ENCODE data around the gene RNF152.

RNF152 gene

DNA sequence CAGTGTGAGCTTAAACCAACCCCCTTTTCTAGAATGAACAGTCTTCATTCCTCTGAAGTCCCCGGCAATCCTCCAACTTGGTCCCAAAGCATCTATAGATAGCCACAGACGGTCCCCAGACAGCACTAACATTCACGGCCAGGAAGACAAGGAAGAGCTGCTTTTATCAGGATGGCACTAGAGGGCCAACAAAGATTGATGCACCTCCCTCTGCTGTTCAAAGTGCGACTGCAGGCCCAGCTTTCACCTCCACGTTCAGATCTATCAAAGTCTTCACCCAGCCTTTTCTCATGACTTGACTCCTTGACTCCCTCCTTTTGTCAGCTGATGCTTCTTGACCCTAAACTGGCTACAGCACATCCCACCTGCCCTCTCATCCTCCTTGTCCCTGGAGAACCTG is 54.3 kb downstream of the RNF152 start (continued):
- TF ChIP-seq, protein P1, sequence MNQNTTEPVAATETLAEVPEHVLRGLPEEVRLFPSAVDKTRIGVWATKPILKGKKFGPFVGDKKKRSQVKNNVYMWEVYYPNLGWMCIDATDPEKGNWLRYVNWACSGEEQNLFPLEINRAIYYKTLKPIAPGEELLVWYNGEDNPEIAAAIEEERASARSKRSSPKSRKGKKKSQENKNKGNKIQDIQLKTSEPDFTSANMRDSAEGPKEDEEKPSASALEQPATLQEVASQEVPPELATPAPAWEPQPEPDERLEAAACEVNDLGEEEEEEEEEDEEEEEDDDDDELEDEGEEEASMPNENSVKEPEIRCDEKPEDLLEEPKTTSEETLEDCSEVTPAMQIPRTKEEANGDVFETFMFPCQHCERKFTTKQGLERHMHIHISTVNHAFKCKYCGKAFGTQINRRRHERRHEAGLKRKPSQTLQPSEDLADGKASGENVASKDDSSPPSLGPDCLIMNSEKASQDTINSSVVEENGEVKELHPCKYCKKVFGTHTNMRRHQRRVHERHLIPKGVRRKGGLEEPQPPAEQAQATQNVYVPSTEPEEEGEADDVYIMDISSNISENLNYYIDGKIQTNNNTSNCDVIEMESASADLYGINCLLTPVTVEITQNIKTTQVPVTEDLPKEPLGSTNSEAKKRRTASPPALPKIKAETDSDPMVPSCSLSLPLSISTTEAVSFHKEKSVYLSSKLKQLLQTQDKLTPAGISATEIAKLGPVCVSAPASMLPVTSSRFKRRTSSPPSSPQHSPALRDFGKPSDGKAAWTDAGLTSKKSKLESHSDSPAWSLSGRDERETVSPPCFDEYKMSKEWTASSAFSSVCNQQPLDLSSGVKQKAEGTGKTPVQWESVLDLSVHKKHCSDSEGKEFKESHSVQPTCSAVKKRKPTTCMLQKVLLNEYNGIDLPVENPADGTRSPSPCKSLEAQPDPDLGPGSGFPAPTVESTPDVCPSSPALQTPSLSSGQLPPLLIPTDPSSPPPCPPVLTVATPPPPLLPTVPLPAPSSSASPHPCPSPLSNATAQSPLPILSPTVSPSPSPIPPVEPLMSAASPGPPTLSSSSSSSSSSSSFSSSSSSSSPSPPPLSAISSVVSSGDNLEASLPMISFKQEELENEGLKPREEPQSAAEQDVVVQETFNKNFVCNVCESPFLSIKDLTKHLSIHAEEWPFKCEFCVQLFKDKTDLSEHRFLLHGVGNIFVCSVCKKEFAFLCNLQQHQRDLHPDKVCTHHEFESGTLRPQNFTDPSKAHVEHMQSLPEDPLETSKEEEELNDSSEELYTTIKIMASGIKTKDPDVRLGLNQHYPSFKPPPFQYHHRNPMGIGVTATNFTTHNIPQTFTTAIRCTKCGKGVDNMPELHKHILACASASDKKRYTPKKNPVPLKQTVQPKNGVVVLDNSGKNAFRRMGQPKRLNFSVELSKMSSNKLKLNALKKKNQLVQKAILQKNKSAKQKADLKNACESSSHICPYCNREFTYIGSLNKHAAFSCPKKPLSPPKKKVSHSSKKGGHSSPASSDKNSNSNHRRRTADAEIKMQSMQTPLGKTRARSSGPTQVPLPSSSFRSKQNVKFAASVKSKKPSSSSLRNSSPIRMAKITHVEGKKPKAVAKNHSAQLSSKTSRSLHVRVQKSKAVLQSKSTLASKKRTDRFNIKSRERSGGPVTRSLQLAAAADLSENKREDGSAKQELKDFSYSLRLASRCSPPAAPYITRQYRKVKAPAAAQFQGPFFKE (tag by site-specific recombination; IDR thresholded peaks at IDR 0.05; ENCODE audit: borderline replicate concordance): no peak
- TF ChIP-seq, protein P2, sequence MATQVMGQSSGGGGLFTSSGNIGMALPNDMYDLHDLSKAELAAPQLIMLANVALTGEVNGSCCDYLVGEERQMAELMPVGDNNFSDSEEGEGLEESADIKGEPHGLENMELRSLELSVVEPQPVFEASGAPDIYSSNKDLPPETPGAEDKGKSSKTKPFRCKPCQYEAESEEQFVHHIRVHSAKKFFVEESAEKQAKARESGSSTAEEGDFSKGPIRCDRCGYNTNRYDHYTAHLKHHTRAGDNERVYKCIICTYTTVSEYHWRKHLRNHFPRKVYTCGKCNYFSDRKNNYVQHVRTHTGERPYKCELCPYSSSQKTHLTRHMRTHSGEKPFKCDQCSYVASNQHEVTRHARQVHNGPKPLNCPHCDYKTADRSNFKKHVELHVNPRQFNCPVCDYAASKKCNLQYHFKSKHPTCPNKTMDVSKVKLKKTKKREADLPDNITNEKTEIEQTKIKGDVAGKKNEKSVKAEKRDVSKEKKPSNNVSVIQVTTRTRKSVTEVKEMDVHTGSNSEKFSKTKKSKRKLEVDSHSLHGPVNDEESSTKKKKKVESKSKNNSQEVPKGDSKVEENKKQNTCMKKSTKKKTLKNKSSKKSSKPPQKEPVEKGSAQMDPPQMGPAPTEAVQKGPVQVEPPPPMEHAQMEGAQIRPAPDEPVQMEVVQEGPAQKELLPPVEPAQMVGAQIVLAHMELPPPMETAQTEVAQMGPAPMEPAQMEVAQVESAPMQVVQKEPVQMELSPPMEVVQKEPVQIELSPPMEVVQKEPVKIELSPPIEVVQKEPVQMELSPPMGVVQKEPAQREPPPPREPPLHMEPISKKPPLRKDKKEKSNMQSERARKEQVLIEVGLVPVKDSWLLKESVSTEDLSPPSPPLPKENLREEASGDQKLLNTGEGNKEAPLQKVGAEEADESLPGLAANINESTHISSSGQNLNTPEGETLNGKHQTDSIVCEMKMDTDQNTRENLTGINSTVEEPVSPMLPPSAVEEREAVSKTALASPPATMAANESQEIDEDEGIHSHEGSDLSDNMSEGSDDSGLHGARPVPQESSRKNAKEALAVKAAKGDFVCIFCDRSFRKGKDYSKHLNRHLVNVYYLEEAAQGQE (tag by site-specific recombination; IDR thresholded peaks at IDR 0.05): no peak
- TF ChIP-seq ZFP3 (tag by site-specific recombination; IDR thresholded peaks at IDR 0.05; ENCODE audit: low read depth): no peak
- no peak for TF ChIP-seq ZNF37A (tag by site-specific recombination; IDR thresholded peaks at IDR 0.05)
- TF ChIP-seq KLF9 (tag by site-specific recombination; IDR thresholded peaks at IDR 0.05; ENCODE audit: low read depth): no peak

DNA sequence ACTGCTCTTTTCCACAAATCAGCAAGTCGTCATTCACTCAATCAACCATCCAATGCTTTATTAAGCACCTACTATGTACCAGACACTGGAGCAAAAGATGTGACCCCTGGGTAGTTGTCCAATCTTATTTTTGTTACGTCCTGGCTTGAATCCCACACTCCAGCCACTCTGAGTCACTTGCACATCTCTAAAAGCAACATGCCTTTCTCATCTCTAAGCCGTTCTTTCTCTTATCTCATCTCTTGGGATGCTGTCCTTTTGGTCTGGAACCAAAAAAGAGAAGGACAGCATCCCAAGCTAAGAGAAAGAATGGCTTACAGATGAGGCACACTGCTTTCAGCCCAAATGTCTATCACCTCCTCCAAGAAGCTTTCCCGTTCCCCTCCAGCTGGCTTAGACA is 58.8 kb downstream of the RNF152 start:
- no peak for TF ChIP-seq ZBTB20 (tag by site-specific recombination; IDR thresholded peaks at IDR 0.05)
- TF ChIP-seq, protein P3, sequence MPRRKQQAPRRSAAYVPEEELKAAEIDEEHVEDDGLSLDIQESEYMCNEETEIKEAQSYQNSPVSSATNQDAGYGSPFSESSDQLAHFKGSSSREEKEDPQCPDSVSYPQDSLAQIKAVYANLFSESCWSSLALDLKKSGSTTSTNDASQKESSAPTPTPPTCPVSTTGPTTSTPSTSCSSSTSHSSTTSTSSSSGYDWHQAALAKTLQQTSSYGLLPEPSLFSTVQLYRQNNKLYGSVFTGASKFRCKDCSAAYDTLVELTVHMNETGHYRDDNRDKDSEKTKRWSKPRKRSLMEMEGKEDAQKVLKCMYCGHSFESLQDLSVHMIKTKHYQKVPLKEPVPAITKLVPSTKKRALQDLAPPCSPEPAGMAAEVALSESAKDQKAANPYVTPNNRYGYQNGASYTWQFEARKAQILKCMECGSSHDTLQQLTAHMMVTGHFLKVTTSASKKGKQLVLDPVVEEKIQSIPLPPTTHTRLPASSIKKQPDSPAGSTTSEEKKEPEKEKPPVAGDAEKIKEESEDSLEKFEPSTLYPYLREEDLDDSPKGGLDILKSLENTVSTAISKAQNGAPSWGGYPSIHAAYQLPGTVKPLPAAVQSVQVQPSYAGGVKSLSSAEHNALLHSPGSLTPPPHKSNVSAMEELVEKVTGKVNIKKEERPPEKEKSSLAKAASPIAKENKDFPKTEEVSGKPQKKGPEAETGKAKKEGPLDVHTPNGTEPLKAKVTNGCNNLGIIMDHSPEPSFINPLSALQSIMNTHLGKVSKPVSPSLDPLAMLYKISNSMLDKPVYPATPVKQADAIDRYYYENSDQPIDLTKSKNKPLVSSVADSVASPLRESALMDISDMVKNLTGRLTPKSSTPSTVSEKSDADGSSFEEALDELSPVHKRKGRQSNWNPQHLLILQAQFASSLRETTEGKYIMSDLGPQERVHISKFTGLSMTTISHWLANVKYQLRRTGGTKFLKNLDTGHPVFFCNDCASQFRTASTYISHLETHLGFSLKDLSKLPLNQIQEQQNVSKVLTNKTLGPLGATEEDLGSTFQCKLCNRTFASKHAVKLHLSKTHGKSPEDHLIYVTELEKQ (tag by site-specific recombination; IDR thresholded peaks at IDR 0.05; ENCODE audit: borderline replicate concordance): no peak
- no peaks in the 10 kb centered on the region for H3K36me3 ChIP-seq (ENCODE audit: control insufficient read depth in 2 of 2, insufficient read depth in 1 of 2, low read length in 2 of 2)
- CTCF ChIA-PET: interaction anchor here (0.5 to 1.4 kb wide), 3 partner anchors 252 to 491 kb away, joined by 3 to 4 read pairs (median 3); partner anchors contain the start of gene TNFRSF11A
- POLR2A ChIA-PET: interaction anchor here (1.0 kb wide), 1 partner anchor 60 kb away, joined by 3 read pairs; no protein-coding TSS in a partner anchor
- peaks cover 6% of the 10 kb centered on the region for H3K4me1 ChIP-seq (ENCODE audit: control insufficient read depth, insufficient read depth, low read length)
- H3K4me3 ChIP-seq (ENCODE audit: low read depth, low read length): no peak overlapping the region
- H3K27ac ChIP-seq (ENCODE audit: extremely low read depth, low read depth, low read length): no peak overlapping the region
- H3K9me3 ChIP-seq (ENCODE audit: control insufficient read depth, insufficient read depth, low read depth, low read length): peaks cover 4% of the 10 kb centered on the region; the same call in 1 of the 2 replicates

DNA sequence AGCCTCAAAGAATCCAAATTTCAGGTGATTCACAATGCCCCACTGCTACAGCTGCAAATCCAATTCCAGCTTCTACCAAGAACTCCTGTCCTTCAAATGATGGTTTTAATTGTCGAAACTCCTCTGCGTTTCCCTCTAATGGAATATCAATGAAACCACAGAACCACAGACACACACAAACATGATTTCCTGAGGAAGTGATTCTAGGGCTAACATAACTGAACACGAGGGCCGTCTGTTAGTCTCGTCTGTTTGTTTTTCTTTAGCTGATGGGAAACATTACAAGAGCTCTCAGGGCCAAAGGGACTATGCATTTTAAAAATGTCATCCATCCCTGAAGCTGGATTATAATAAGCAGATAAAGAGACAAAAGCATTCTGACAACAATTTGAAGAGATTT is 59.4 kb downstream of the RNF152 start:
- H3K36me3 ChIP-seq (ENCODE audit: control insufficient read depth in 2 of 2, insufficient read depth in 1 of 2, low read length in 2 of 2): no peaks in the 10 kb centered on the region
- H3K27ac ChIP-seq (ENCODE audit: extremely low read depth, low read depth, low read length): no peak overlapping the region
- TF ChIP-seq ZNF561 (tag by site-specific recombination; IDR thresholded peaks at IDR 0.05; ENCODE audit: borderline replicate concordance) (no peak), ZNF426 (tag by site-specific recombination; IDR thresholded peaks at IDR 0.05) (no peak), ZXDB (tag by site-specific recombination; IDR thresholded peaks at IDR 0.05) (no peak), ZNF248 (tag by site-specific recombination; IDR thresholded peaks at IDR 0.05) (no peak), ZNF837 (tag by site-specific recombination; IDR thresholded peaks at IDR 0.05) (no peak), ZNF239 (tag by site-specific recombination; IDR thresholded peaks at IDR 0.05) (no peak)
- TF ChIP-seq, protein P4, sequence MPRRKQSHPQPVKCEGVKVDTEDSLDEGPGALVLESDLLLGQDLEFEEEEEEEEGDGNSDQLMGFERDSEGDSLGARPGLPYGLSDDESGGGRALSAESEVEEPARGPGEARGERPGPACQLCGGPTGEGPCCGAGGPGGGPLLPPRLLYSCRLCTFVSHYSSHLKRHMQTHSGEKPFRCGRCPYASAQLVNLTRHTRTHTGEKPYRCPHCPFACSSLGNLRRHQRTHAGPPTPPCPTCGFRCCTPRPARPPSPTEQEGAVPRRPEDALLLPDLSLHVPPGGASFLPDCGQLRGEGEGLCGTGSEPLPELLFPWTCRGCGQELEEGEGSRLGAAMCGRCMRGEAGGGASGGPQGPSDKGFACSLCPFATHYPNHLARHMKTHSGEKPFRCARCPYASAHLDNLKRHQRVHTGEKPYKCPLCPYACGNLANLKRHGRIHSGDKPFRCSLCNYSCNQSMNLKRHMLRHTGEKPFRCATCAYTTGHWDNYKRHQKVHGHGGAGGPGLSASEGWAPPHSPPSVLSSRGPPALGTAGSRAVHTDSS (tag by site-specific recombination; IDR thresholded peaks at IDR 0.05): no peak
- H3K4me3 ChIP-seq (ENCODE audit: low read depth, low read length): no peak overlapping the region
- H3K4me1 ChIP-seq (ENCODE audit: control insufficient read depth, insufficient read depth, low read length): peaks cover 6% of the 10 kb centered on the region
- CTCF ChIA-PET: interaction anchor here (0.6 to 1.4 kb wide), 2 partner anchors 252 to 316 kb away, joined by 3 to 4 read pairs; no protein-coding TSS in a partner anchor
- peaks cover 4% of the 10 kb centered on the region; the same call in 1 of the 2 replicates for H3K9me3 ChIP-seq (ENCODE audit: control insufficient read depth, insufficient read depth, low read depth, low read length)
- POLR2A ChIA-PET: interaction anchor here (1.0 kb wide), 1 partner anchor 60 kb away, joined by 3 read pairs; no protein-coding TSS in a partner anchor

Data from HEK293 (cell line).